Kidney epithelial cell (primary cell): ENCODE measurements around the gene C2orf76. TPM values are rescaled to one million over a fixed set of nuclear protein-coding genes. Genes with fewer than 3 reads are reported as not detected.

Experiments used
- DNase-seq: peaks from one replicate; pipeline ENCODE4 v3.0.0-alpha.2; 2010; ENCODE audit warnings: low read depth
- H3K27me3 ChIP-seq: 2 replicates; pipeline ENCODE4 v1.6.0; 2011; ENCODE audit warnings: low read length; ENCODE audit not compliant: control insufficient read depth, insufficient read depth
- H3K36me3 ChIP-seq: 2 replicates; pipeline ENCODE4 v1.5.1; 2011; ENCODE audit warnings: low read length; ENCODE audit not compliant: control insufficient read depth, insufficient read depth
- H3K4me3 ChIP-seq: 2 replicates; pipeline ENCODE4 v1.5.1; 2011; ENCODE audit warnings: low read depth, mild to moderate bottlenecking, control low read depth, low read length
- CTCF ChIP-seq: IDR thresholded peaks from 2 replicates; pipeline ENCODE4 v1.5.1; 2011; ENCODE audit warnings: mild to moderate bottlenecking, moderate library complexity, low read length, control low read depth, inconsistent platforms; ENCODE audit not compliant: insufficient read depth, poor library complexity, severe bottlenecking
- total RNA-seq: library from RNA; depleted of rRNA; stranded (reverse); fragments of >200 nt; gene quantifications from 2 replicates; pipeline ENCODE4 v1.2.3, GENCODE V29; 2015

Gene C2orf76
- total RNA-seq, 1 donor from 2014 or later: 6.4 TPM

- no peak for TF ChIP-seq CTCF
- H3K27me3 ChIP-seq: no peaks in the 10 kb centered on the region
- no peak overlapping the region for H3K4me3 ChIP-seq
- H3K36me3 ChIP-seq: no peaks in the 10 kb centered on the region
- DNase-seq: no peak
Measured at GRCh38 chr2:119286661-119287060, 80.0 kb downstream of the C2orf76 start.

GRCh38 chr2:119283873-119284331 is 82.7 kb downstream of the C2orf76 start:
- no peak for TF ChIP-seq CTCF

GRCh38 chr2:119282996-119283511 is 83.6 kb downstream of the C2orf76 start:
- no peaks in the 10 kb centered on the region for H3K27me3 ChIP-seq
- TF ChIP-seq CTCF: no peak
- H3K4me3 ChIP-seq: no peak overlapping the region
- DNase-seq: no peak
- no peaks in the 10 kb centered on the region for H3K36me3 ChIP-seq

More at GRCh38 chr2:119283873-119284331, 82.7 kb downstream of the C2orf76 start:
- H3K36me3 ChIP-seq: no peaks in the 10 kb centered on the region
- no peaks in the 10 kb centered on the region for H3K27me3 ChIP-seq
- no peak overlapping the region for H3K4me3 ChIP-seq
- DNase-seq: peak; percentile 45

GRCh38 chr2:119282146-119282995 is 84.3 kb downstream of the C2orf76 start:
- Histone ChIP-seq H3K27me3 (no peaks in the 10 kb centered on the region), H3K4me3 (no peak overlapping the region), H3K36me3 (no peaks in the 10 kb centered on the region)
- DNase-seq: no peak
- no peak for TF ChIP-seq CTCF

- Histone ChIP-seq H3K4me3 (no peak overlapping the region), H3K36me3 (no peaks in the 10 kb centered on the region), H3K27me3 (no peaks in the 10 kb centered on the region)
- DNase-seq: no peak
- TF ChIP-seq CTCF: no peak
Measured at GRCh38 chr2:119280680-119281079, 86.0 kb downstream of the C2orf76 start.
